ENCODE data around the gene PLCL2. TPM values are rescaled to one million over a fixed set of nuclear protein-coding genes. Genes with fewer than 3 reads are reported as not detected.
A peak's percentile ranks its signal among the peaks of the same experiment; 100 is the strongest.

PLCL2 gene
- total and polyA plus RNA-seq, 2 experiments from 2014 or later, result 1.6 to 9.7 TPM

DNA sequence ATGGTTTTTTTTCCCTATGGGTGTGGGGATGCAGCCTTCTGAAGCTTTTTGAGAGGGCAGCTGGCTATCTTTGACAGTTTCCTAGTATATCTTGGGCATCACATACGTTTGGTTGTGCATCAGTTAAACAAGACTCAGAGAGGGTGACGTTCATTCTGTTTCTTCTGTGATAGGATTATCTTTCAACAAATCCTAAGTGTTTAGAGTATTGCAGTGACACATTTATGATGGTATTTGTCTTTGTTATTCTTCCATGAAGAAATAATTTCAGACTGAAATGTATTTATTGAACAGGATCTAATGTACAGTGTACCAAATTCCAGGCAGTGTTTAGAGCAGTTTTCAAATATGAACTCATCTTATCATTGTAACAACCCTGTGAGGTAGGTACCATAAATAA lies 114.4 kb downstream of the PLCL2 start:
- H3F3A ChIP-seq (replicated peaks; ENCODE audit: low read depth), result no peaks in the 10 kb centered on the region
- no peak overlapping the region for H3K27ac ChIP-seq (ENCODE audit: low read depth)
- Mint-ChIP-seq H3K27ac (no peak overlapping the region), H3K36me3 (ENCODE audit: low read depth) (peaks cover 4% of the 10 kb centered on the region; the same call in 2 of the 3 replicates), H3K9me3 (peaks cover 21% of the 10 kb centered on the region; the same call in 2 of the 3 replicates), H3K4me1 (peaks cover 6% of the 10 kb centered on the region), H3K27me3 (ENCODE audit: insufficient read depth, low read depth, poor library complexity) (peaks cover 80% of the 10 kb centered on the region), H3K4me3 (no peak overlapping the region)
- no peaks in the 10 kb centered on the region for H3K9me2 ChIP-seq (ENCODE audit: insufficient read depth)
- H3K4me1 ChIP-seq (ENCODE audit: insufficient read depth), result no peaks in the 10 kb centered on the region
- DNase-seq (ENCODE audit: low spot score) (no peak), ATAC-seq (no peak)
- H2AFZ ChIP-seq, result no peak overlapping the region
- H3K4me3 ChIP-seq, result no peak overlapping the region
- peaks cover 98% of the 10 kb centered on the region for H3K27me3 ChIP-seq (ENCODE audit: insufficient read depth)
- H3K36me3 ChIP-seq (ENCODE audit: insufficient read depth), result no peaks in the 10 kb centered on the region
- no peaks in the 10 kb centered on the region for H3K79me2 ChIP-seq (replicated peaks; ENCODE audit: insufficient read depth)
- H4K20me1 ChIP-seq (replicated peaks; ENCODE audit: insufficient read depth), result peaks cover 50% of the 10 kb centered on the region
- no peak overlapping the region for H3K4me2 ChIP-seq
- TF ChIP-seq STAT1 (IDR thresholded peaks at IDR 0.05; ENCODE audit: unreplicated experiment), result no peak
- TF ChIP-seq, protein P1, sequence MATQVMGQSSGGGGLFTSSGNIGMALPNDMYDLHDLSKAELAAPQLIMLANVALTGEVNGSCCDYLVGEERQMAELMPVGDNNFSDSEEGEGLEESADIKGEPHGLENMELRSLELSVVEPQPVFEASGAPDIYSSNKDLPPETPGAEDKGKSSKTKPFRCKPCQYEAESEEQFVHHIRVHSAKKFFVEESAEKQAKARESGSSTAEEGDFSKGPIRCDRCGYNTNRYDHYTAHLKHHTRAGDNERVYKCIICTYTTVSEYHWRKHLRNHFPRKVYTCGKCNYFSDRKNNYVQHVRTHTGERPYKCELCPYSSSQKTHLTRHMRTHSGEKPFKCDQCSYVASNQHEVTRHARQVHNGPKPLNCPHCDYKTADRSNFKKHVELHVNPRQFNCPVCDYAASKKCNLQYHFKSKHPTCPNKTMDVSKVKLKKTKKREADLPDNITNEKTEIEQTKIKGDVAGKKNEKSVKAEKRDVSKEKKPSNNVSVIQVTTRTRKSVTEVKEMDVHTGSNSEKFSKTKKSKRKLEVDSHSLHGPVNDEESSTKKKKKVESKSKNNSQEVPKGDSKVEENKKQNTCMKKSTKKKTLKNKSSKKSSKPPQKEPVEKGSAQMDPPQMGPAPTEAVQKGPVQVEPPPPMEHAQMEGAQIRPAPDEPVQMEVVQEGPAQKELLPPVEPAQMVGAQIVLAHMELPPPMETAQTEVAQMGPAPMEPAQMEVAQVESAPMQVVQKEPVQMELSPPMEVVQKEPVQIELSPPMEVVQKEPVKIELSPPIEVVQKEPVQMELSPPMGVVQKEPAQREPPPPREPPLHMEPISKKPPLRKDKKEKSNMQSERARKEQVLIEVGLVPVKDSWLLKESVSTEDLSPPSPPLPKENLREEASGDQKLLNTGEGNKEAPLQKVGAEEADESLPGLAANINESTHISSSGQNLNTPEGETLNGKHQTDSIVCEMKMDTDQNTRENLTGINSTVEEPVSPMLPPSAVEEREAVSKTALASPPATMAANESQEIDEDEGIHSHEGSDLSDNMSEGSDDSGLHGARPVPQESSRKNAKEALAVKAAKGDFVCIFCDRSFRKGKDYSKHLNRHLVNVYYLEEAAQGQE (IDR thresholded peaks at IDR 0.05; ENCODE audit: unreplicated experiment), result no peak
- TF ChIP-seq, protein P2, sequence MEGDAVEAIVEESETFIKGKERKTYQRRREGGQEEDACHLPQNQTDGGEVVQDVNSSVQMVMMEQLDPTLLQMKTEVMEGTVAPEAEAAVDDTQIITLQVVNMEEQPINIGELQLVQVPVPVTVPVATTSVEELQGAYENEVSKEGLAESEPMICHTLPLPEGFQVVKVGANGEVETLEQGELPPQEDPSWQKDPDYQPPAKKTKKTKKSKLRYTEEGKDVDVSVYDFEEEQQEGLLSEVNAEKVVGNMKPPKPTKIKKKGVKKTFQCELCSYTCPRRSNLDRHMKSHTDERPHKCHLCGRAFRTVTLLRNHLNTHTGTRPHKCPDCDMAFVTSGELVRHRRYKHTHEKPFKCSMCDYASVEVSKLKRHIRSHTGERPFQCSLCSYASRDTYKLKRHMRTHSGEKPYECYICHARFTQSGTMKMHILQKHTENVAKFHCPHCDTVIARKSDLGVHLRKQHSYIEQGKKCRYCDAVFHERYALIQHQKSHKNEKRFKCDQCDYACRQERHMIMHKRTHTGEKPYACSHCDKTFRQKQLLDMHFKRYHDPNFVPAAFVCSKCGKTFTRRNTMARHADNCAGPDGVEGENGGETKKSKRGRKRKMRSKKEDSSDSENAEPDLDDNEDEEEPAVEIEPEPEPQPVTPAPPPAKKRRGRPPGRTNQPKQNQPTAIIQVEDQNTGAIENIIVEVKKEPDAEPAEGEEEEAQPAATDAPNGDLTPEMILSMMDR (conservative IDR thresholded peaks at IDR 0.05; ENCODE audit: low read depth in 2 of 2), result no peak
- TF ChIP-seq POLR2AphosphoS5 (IDR thresholded peaks at IDR 0.05; ENCODE audit: low read depth), result no peak
- TF ChIP-seq CREB1 (CRISPR knock-in tag; IDR thresholded peaks at IDR 0.05; ENCODE audit: low read depth), result no peak

GRCh38 chr3:16999871-17000270 lies 115.1 kb downstream of the PLCL2 start:
- Histone ChIP-seq H3K4me3 (no peak overlapping the region), H4K20me1 (replicated peaks; ENCODE audit: insufficient read depth) (peaks cover 47% of the 10 kb centered on the region), H3K36me3 (ENCODE audit: insufficient read depth) (no peaks in the 10 kb centered on the region), H3K4me2 (no peak overlapping the region), H3K4me1 (ENCODE audit: insufficient read depth) (peaks cover 3% of the 10 kb centered on the region; the same call in 1 of the 2 replicates), H3K9me2 (ENCODE audit: insufficient read depth) (no peaks in the 10 kb centered on the region), H3F3A (replicated peaks; ENCODE audit: low read depth) (no peaks in the 10 kb centered on the region), H3K79me2 (replicated peaks; ENCODE audit: insufficient read depth) (0 out of 2 replicates have a peak, but pooled peaks cover 1% of the 10 kb centered on the region), H3K27ac (ENCODE audit: low read depth) (no peak overlapping the region), H2AFZ (no peak overlapping the region), H3K27me3 (ENCODE audit: insufficient read depth) (peaks cover 98% of the 10 kb centered on the region)
- H3K27ac Mint-ChIP-seq, result no peak overlapping the region
- peaks cover 86% of the 10 kb centered on the region for H3K27me3 Mint-ChIP-seq (ENCODE audit: insufficient read depth, low read depth, poor library complexity)
- H3K4me1 Mint-ChIP-seq, result peaks cover 8% of the 10 kb centered on the region; the same call in 2 of the 3 replicates
- no peak overlapping the region for H3K4me3 Mint-ChIP-seq
- peaks cover 4% of the 10 kb centered on the region; the same call in 2 of the 3 replicates for H3K36me3 Mint-ChIP-seq (ENCODE audit: low read depth)
- ATAC-seq (peak; percentile 83), DNase-seq (ENCODE audit: low spot score) (peak; percentile 83)
- H3K9me3 Mint-ChIP-seq, result peaks cover 21% of the 10 kb centered on the region; the same call in 2 of the 3 replicates
- TF ChIP-seq EZH2phosphoT487 (IDR thresholded peaks at IDR 0.05; ENCODE audit: unreplicated experiment) (no peak), EZH2 (IDR thresholded peaks at IDR 0.05; ENCODE audit: low read depth, unreplicated experiment) (no peak), NANOG (IDR thresholded peaks at IDR 0.05; ENCODE audit: borderline replicate concordance) (peak; percentile 73), ZNF331 (CRISPR knock-in tag; IDR thresholded peaks at IDR 0.05; ENCODE audit: low read depth) (no peak), CREB1 (CRISPR knock-in tag; IDR thresholded peaks at IDR 0.05; ENCODE audit: low read depth) (no peak)
- TF ChIP-seq, protein P2 (conservative IDR thresholded peaks at IDR 0.05; ENCODE audit: low read depth in 2 of 2), result no peak

Measured in GM23338 (cell line).